ENCODE results near the gene TAGLN3. TPM values are rescaled to one million over a fixed set of nuclear protein-coding genes. Genes with fewer than 3 reads are reported as not detected.

The TAGLN3 gene
- total and polyA plus RNA-seq, 2 donors from 2014 or later, result 0.79 to 5.7 TPM

- no peak for FAIRE-seq
- peaks cover 0 to 49% (median 17%) of the 10 kb centered on the region in 3 donors for H3K4me1 ChIP-seq (ENCODE audit: control insufficient read depth in 2 of 3, insufficient read depth in 2 of 3, low read depth in 1 of 3, low read length in 3 of 3)
Observed at GRCh38 chr3:112011376-112011940, 12.7 kb downstream of the TAGLN3 start.

GRCh38 chr3:112012205-112012992 is 13.7 kb downstream of the TAGLN3 start:
- Histone ChIP-seq H3K27ac (ENCODE audit: low read depth in 2 of 2, low read length in 2 of 2) (peak overlapping the region in 1 of 2 donors; percentile 34), H3K4me3 (ENCODE audit: low read length in 3 of 3) (no peak overlapping the region), H3K36me3 (ENCODE audit: control insufficient read depth in 2 of 3, insufficient read depth in 3 of 3, low read length in 3 of 3) (no peaks in the 10 kb centered on the region), H3K9ac (ENCODE audit: low read length in 3 of 3) (no peak overlapping the region), H3K27me3 (ENCODE audit: control insufficient read depth, insufficient read depth, low read length) (no peaks in the 10 kb centered on the region), H3K4me1 (ENCODE audit: control insufficient read depth in 2 of 3, insufficient read depth in 2 of 3, low read depth in 1 of 3, low read length in 3 of 3) (peaks cover 0 to 48% (median 17%) of the 10 kb centered on the region in 3 donors), H3K9me3 (ENCODE audit: control insufficient read depth in 2 of 3, insufficient read depth in 1 of 3, low read length in 3 of 3) (no peaks in the 10 kb centered on the region)
- intact Hi-C loops (cut with DNase I), result no loop called here
- FAIRE-seq, result no peak
- TF ChIP-seq, protein P1, sequence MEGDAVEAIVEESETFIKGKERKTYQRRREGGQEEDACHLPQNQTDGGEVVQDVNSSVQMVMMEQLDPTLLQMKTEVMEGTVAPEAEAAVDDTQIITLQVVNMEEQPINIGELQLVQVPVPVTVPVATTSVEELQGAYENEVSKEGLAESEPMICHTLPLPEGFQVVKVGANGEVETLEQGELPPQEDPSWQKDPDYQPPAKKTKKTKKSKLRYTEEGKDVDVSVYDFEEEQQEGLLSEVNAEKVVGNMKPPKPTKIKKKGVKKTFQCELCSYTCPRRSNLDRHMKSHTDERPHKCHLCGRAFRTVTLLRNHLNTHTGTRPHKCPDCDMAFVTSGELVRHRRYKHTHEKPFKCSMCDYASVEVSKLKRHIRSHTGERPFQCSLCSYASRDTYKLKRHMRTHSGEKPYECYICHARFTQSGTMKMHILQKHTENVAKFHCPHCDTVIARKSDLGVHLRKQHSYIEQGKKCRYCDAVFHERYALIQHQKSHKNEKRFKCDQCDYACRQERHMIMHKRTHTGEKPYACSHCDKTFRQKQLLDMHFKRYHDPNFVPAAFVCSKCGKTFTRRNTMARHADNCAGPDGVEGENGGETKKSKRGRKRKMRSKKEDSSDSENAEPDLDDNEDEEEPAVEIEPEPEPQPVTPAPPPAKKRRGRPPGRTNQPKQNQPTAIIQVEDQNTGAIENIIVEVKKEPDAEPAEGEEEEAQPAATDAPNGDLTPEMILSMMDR (IDR thresholded peaks at IDR 0.05; ENCODE audit: borderline replicate concordance, extremely low read depth, insufficient read depth), result no peak
- DNase-seq, result no peak

More at GRCh38 chr3:112011376-112011940, 12.7 kb downstream of the TAGLN3 start:
- TF ChIP-seq, protein P1 (IDR thresholded peaks at IDR 0.05; ENCODE audit: borderline replicate concordance, extremely low read depth, insufficient read depth), result no peak
- no peaks in the 10 kb centered on the region for H3K9me3 ChIP-seq (ENCODE audit: control insufficient read depth in 2 of 3, insufficient read depth in 1 of 3, low read length in 3 of 3)
- peak overlapping the region; percentile 39 to 61 for H3K27ac ChIP-seq (ENCODE audit: low read depth in 2 of 2, low read length in 2 of 2)
- intact Hi-C loops (cut with DNase I), result no loop called here
- no peaks in the 10 kb centered on the region for H3K27me3 ChIP-seq (ENCODE audit: control insufficient read depth, insufficient read depth, low read length)
- no peaks in the 10 kb centered on the region for H3K36me3 ChIP-seq (ENCODE audit: control insufficient read depth in 2 of 3, insufficient read depth in 3 of 3, low read length in 3 of 3)
- no peak overlapping the region for H3K9ac ChIP-seq (ENCODE audit: low read length in 3 of 3)
- DNase-seq, result no peak
- H3K4me3 ChIP-seq (ENCODE audit: low read length in 3 of 3), result peak overlapping the region in 1 of 3 donors; percentile 23

DNA sequence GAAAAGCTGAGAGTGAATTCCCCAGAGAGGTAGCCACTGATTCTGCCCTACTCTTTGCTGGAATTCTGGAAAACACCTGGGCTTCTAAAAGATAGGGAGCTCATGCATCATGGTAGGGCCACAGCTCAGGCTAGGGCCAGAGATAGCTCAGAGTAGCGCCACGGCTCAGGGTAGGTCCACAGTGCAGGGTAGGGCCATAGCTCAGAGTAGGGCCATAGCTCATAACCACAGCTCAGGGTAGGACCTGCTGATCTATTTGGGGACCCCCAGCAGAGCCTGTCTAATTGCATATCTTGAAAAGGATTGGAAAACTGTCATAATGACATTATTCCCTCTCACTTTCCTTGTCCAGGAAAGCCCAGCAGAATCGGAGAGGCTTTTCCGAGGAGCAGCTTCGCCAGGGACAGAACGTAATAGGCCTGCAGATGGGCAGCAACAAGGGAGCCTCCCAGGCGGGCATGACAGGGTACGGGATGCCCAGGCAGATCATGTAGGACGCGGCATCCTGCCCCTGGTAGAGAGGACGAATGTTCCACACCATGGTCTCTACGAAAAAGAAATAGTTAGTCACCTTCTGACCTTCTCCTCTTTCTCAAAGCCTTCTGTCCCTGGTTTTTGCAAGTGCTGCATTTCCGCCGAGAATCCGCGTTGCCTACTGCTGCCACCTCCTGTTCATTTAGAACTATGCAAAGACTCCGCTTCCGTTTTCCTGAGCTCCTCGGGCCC is 14.5 kb downstream of the TAGLN3 start:
- TF ChIP-seq, protein P1 (IDR thresholded peaks at IDR 0.05; ENCODE audit: borderline replicate concordance, extremely low read depth, insufficient read depth), result peak; percentile 78
- intact Hi-C loops (cut with DNase I), result no loop called here
- DNase-seq (peak; percentile 76 to 92 (median 83)), FAIRE-seq (peak; percentile 91)
- H3K4me3 ChIP-seq (ENCODE audit: low read length in 3 of 3), result peak overlapping the region in 1 of 3 donors; percentile 10
- no peaks in the 10 kb centered on the region for H3K9me3 ChIP-seq (ENCODE audit: control insufficient read depth in 2 of 3, insufficient read depth in 1 of 3, low read length in 3 of 3)
- no peaks in the 10 kb centered on the region for H3K27me3 ChIP-seq (ENCODE audit: control insufficient read depth, insufficient read depth, low read length)
- peak overlapping the region; percentile 5 to 39 for H3K27ac ChIP-seq (ENCODE audit: low read depth in 2 of 2, low read length in 2 of 2)
- H3K4me1 ChIP-seq (ENCODE audit: control insufficient read depth in 2 of 3, insufficient read depth in 2 of 3, low read depth in 1 of 3, low read length in 3 of 3), result peaks cover 0 to 39% (median 17%) of the 10 kb centered on the region in 3 donors
- no peaks in the 10 kb centered on the region for H3K36me3 ChIP-seq (ENCODE audit: control insufficient read depth in 2 of 3, insufficient read depth in 3 of 3, low read length in 3 of 3)
- H3K9ac ChIP-seq (ENCODE audit: low read length in 3 of 3), result peak overlapping the region in 1 of 3 donors; percentile 42
